OCI-LY3 (cell line): ENCODE measurements around the gene CFD.

Source experiments
- CTCF ChIP-seq: fragments of 200-600, 300-600 bp; sonication (generic); IDR thresholded peaks from 2 replicates; pipeline ENCODE4 v1.5.1; 2014; ENCODE audit warnings: antibody characterized with exemption, low read length, low read depth
- EZH2phosphoT487 ChIP-seq: fragments of 200-600 bp; shearing (Covaris generic); IDR thresholded peaks from 2 replicates; pipeline ENCODE4 v1.6.1; 2018; ENCODE audit warnings: antibody characterized with exemption, mixed run types, low read depth

DNA sequence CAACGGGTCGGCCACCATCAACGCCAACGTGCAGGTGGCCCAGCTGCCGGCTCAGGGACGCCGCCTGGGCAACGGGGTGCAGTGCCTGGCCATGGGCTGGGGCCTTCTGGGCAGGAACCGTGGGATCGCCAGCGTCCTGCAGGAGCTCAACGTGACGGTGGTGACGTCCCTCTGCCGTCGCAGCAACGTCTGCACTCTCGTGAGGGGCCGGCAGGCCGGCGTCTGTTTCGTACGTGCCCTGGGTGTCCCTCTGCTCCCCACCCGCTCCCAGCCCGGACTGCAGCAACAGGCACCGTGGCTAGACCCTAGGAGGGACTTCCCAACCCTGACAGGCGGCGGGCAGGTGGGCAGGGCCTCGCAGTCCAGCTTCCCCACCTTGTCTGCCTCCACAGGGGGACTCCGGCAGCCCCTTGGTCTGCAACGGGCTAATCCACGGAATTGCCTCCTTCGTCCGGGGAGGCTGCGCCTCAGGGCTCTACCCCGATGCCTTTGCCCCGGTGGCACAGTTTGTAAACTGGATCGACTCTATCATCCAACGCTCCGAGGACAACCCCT lies 3.8 kb upstream of the CFD start:
- TF ChIP-seq CTCF (no peak), EZH2phosphoT487 (no peak)
